ENCODE data around the gene TMEM53. TPM values are rescaled to one million over a fixed set of nuclear protein-coding genes. Genes with fewer than 3 reads are reported as not detected.
A peak's percentile ranks its signal among the peaks of the same experiment; 100 is the strongest.

Gene TMEM53
- total RNA-seq, 1 donor from 2014 or later: 7.3 TPM

DNA sequence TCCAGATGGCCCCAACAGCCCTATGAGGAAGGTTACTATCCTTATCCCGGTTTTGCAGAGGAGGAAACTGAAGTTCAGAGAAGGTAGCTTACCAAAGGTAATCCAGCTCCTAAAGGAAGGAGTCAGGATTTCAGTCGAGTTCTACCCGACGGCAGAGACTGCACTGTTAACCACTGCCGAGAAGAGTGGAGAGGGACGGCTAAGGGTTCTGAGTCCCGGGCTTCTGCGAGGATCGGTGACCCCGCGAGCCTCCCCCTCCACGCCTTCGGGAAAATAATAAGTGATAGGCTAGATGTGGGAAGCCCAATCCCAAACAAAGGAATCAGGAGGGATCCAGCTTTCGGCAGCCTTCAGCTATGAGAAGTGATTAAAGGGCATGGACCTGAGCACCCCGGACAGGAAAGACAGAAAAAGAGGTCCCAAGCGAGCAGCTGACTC, 587 bp downstream of the TMEM53 start:
- Mint-ChIP-seq H3K9me3 (ENCODE audit: unreplicated experiment) (no peaks in the 10 kb centered on the region), H3K27me3 (ENCODE audit: low read depth, unreplicated experiment) (no peaks in the 10 kb centered on the region), H3K4me3 (ENCODE audit: unreplicated experiment) (peak overlapping the region; percentile 91), H3K4me1 (ENCODE audit: low read depth, unreplicated experiment) (peaks cover 23% of the 10 kb centered on the region), H3K27ac (ENCODE audit: unreplicated experiment) (peak overlapping the region; percentile 76), H3K36me3 (ENCODE audit: low read depth, unreplicated experiment) (peaks cover under 1% of the 10 kb centered on the region)
- DNase-seq (ENCODE audit: low read depth) (peak; percentile 3), FAIRE-seq (no peak)
- Histone ChIP-seq H3K9me3 (ENCODE audit: insufficient read depth, low read depth, low read length) (no peaks in the 10 kb centered on the region), H3K4me2 (ENCODE audit: low read length) (peak overlapping the region; percentile 91), H3K9ac (ENCODE audit: low read length) (peak overlapping the region; percentile 82), H3K4me3 (ENCODE audit: insufficient read depth, low read depth, low read length) (peak overlapping the region; percentile 73), H3K27ac (ENCODE audit: low read depth, low read length) (peak overlapping the region; percentile 87), H4K20me1 (ENCODE audit: insufficient read depth, low read length) (no peaks in the 10 kb centered on the region), H3K27me3 (ENCODE audit: insufficient read depth, low read length) (no peaks in the 10 kb centered on the region), H2AFZ (ENCODE audit: low read depth, low read length) (peak overlapping the region; percentile 88), H3K36me3 (ENCODE audit: insufficient read depth, low read length) (no peaks in the 10 kb centered on the region), H3K4me1 (ENCODE audit: insufficient read depth, low read length) (peaks cover 26% of the 10 kb centered on the region), H3K79me2 (ENCODE audit: insufficient read depth, low read length) (no peaks in the 10 kb centered on the region)
- TF ChIP-seq, protein P1, sequence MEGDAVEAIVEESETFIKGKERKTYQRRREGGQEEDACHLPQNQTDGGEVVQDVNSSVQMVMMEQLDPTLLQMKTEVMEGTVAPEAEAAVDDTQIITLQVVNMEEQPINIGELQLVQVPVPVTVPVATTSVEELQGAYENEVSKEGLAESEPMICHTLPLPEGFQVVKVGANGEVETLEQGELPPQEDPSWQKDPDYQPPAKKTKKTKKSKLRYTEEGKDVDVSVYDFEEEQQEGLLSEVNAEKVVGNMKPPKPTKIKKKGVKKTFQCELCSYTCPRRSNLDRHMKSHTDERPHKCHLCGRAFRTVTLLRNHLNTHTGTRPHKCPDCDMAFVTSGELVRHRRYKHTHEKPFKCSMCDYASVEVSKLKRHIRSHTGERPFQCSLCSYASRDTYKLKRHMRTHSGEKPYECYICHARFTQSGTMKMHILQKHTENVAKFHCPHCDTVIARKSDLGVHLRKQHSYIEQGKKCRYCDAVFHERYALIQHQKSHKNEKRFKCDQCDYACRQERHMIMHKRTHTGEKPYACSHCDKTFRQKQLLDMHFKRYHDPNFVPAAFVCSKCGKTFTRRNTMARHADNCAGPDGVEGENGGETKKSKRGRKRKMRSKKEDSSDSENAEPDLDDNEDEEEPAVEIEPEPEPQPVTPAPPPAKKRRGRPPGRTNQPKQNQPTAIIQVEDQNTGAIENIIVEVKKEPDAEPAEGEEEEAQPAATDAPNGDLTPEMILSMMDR (IDR thresholded peaks at IDR 0.05; ENCODE audit: insufficient read depth, low read depth, low read length): no peak
- no peak for TF ChIP-seq EZH2 (IDR thresholded peaks at IDR 0.05; ENCODE audit: insufficient read depth, low read length)

DNA sequence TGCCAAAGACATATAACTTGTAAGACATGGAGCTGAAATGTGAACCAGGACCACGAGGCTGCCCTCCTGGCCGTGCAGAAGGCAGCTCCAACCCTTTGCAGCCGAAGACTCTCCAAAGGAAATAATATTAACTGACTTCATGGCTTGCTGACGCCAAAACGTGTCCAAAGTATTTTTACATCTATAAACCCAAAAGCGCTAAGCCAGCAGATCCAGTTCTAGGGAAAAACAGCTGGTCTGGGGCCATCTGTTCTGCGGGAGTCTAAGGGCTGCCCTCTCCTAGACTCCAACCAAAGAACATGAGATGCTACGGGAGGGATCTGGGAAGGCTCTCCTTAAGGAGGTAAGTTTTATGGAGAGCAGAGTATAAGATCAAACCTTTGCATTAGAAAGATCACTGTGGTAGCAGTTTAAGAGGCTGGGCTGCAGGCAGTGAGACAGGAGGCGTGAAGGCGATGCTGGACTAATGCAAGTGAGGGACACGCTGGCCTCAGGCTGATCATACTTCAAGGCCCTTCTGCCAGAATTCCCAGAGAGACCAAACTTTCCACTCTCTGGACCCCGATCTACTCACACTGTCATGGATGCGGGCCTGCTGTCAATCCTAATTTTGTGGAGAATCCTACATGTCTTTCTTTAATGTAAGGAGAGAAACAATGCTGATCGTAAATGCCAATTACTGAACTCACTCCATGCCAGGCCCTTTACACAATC, 1.2 kb downstream of the TMEM53 start:
- Mint-ChIP-seq H3K27me3 (ENCODE audit: low read depth, unreplicated experiment) (no peaks in the 10 kb centered on the region), H3K4me3 (ENCODE audit: unreplicated experiment) (peak overlapping the region; percentile 91), H3K36me3 (ENCODE audit: low read depth, unreplicated experiment) (no peaks in the 10 kb centered on the region), H3K27ac (ENCODE audit: unreplicated experiment) (peak overlapping the region; percentile 76), H3K4me1 (ENCODE audit: low read depth, unreplicated experiment) (peaks cover 23% of the 10 kb centered on the region), H3K9me3 (ENCODE audit: unreplicated experiment) (no peaks in the 10 kb centered on the region)
- peak overlapping the region; percentile 87 for H3K27ac ChIP-seq (ENCODE audit: low read depth, low read length)
- H3K9me3 ChIP-seq (ENCODE audit: insufficient read depth, low read depth, low read length): no peaks in the 10 kb centered on the region
- peak overlapping the region; percentile 88 for H2AFZ ChIP-seq (ENCODE audit: low read depth, low read length)
- no peaks in the 10 kb centered on the region for H3K27me3 ChIP-seq (ENCODE audit: insufficient read depth, low read length)
- no peak for FAIRE-seq
- H3K36me3 ChIP-seq (ENCODE audit: insufficient read depth, low read length): no peaks in the 10 kb centered on the region
- peaks cover 26% of the 10 kb centered on the region for H3K4me1 ChIP-seq (ENCODE audit: insufficient read depth, low read length)
- TF ChIP-seq, protein P1 (IDR thresholded peaks at IDR 0.05; ENCODE audit: insufficient read depth, low read depth, low read length): no peak
- no peak for TF ChIP-seq EZH2 (IDR thresholded peaks at IDR 0.05; ENCODE audit: insufficient read depth, low read length)
- H3K4me3 ChIP-seq (ENCODE audit: insufficient read depth, low read depth, low read length): peak overlapping the region; percentile 73
- H3K9ac ChIP-seq (ENCODE audit: low read length): peak overlapping the region; percentile 82
- no peaks in the 10 kb centered on the region for H3K79me2 ChIP-seq (ENCODE audit: insufficient read depth, low read length)
- no peak for DNase-seq (ENCODE audit: low read depth)
- peak overlapping the region; percentile 91 for H3K4me2 ChIP-seq (ENCODE audit: low read length)
- H4K20me1 ChIP-seq (ENCODE audit: insufficient read depth, low read length): no peaks in the 10 kb centered on the region

All from astrocyte (in vitro differentiated cells and primary cell).